Skeletal muscle satellite cell (primary cell): ENCODE measurements around the gene TOX3.

Source experiments
- H3K27me3 ChIP-seq: 2 replicates; pipeline ENCODE4 v1.7.0; 2013; ENCODE audit warnings: low read length; ENCODE audit not compliant: control insufficient read depth, insufficient read depth
- H3K36me3 ChIP-seq: 2 replicates; pipeline ENCODE4 v1.7.0; 2013; ENCODE audit warnings: mild to moderate bottlenecking, control low read depth, low read length; ENCODE audit not compliant: insufficient read depth
- H3K4me1 ChIP-seq: 2 replicates; pipeline ENCODE4 v1.7.0; 2013; ENCODE audit warnings: low read length; ENCODE audit not compliant: control insufficient read depth, insufficient read depth
- H3K4me2 ChIP-seq: 2 replicates; pipeline ENCODE4 v1.7.0; 2013; ENCODE audit warnings: mild to moderate bottlenecking, low read length
- H3K4me3 ChIP-seq: 2 replicates; pipeline ENCODE4 v1.7.0; 2013; ENCODE audit warnings: low read length
- H3K9ac ChIP-seq: 2 replicates; pipeline ENCODE4 v1.7.0; 2013; ENCODE audit warnings: mild to moderate bottlenecking, low read depth, low read length, moderate library complexity
- H3K9me3 ChIP-seq: replicated peaks from 2 replicates; pipeline ENCODE4 v1.7.0; 2013; ENCODE audit warnings: mild to moderate bottlenecking, control low read depth, low read length

The TOX3 gene

GRCh38 chr16:52476111-52476510, 70.8 kb downstream of the TOX3 start:
- H3K9me3 ChIP-seq: no peaks in the 10 kb centered on the region
- H3K27me3 ChIP-seq: no peaks in the 10 kb centered on the region
- H3K9ac ChIP-seq: no peak overlapping the region
- H3K4me2 ChIP-seq: no peak overlapping the region
- H3K4me1 ChIP-seq: no peaks in the 10 kb centered on the region
- H3K36me3 ChIP-seq: no peaks in the 10 kb centered on the region
- H3K4me3 ChIP-seq: no peak overlapping the region

GRCh38 chr16:52474679-52475078, 72.3 kb downstream of the TOX3 start:
- no peak overlapping the region for H3K4me3 ChIP-seq
- H3K27me3 ChIP-seq: no peaks in the 10 kb centered on the region
- H3K4me2 ChIP-seq: no peak overlapping the region
- H3K9me3 ChIP-seq: no peaks in the 10 kb centered on the region
- H3K9ac ChIP-seq: no peak overlapping the region
- H3K4me1 ChIP-seq: no peaks in the 10 kb centered on the region
- H3K36me3 ChIP-seq: no peaks in the 10 kb centered on the region

DNA sequence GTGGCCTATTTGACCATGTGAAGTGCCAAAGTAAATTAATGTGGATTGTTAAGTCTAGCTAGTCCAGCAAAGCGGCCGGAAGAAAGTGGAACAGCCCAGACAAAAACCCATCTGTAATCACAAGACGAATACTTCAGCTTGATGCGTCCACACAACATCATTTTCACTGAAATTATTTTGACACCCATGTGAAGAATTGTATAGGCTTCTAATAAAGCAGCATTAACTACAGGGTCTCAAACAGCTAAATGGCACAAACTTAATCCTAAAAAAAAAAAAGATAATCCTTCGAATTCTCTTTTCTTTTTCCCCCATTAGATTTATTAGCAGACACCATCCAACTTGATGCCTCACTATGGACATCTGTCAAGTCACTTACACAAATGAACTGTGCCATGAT, 73.8 kb downstream of the TOX3 start:
- no peak overlapping the region for H3K9ac ChIP-seq
- no peaks in the 10 kb centered on the region for H3K36me3 ChIP-seq
- H3K9me3 ChIP-seq: no peaks in the 10 kb centered on the region
- H3K27me3 ChIP-seq: no peaks in the 10 kb centered on the region
- no peak overlapping the region for H3K4me3 ChIP-seq
- H3K4me2 ChIP-seq: no peak overlapping the region
- H3K4me1 ChIP-seq: no peaks in the 10 kb centered on the region

DNA sequence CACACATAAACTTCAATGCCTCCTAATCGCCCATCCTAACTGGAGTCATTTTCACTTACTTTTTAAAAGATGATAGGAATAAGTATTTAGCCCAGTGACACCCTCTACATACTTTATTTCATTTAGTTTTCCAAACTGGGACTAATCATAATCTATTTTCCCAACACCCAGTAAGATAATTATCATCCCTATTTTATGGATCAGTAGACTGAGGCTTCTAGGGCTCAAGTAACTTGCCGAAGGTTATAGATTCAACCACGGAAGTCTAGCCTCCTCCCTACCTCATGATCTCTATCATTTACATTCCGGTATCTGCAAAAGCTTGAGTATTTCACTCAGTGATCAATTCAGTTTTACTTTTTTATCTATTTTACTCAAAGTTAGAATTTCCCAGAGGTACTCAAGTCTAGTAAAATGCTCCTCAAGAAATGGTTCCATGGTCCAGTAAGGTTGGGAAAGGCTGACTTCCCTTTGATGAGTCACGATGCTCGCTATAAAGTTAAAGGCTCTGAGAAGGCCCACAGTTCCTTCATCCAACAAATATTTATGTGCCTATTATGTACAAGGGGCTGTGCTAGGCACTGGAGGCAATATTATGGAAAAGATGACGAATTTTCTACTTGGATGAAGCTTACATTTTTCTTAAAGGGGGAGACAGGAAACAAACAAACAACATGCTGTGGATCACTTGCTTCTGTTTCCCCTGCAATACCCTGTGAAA, 75.1 kb downstream of the TOX3 start:
- Histone ChIP-seq H3K36me3 (no peaks in the 10 kb centered on the region), H3K27me3 (no peaks in the 10 kb centered on the region), H3K4me2 (no peak overlapping the region), H3K9ac (no peak overlapping the region), H3K9me3 (no peaks in the 10 kb centered on the region), H3K4me1 (no peaks in the 10 kb centered on the region), H3K4me3 (no peak overlapping the region)

- no peaks in the 10 kb centered on the region for H3K27me3 ChIP-seq
- no peaks in the 10 kb centered on the region for H3K36me3 ChIP-seq
- H3K4me2 ChIP-seq: no peak overlapping the region
- no peaks in the 10 kb centered on the region for H3K9me3 ChIP-seq
- H3K4me1 ChIP-seq: no peaks in the 10 kb centered on the region
- no peak overlapping the region for H3K4me3 ChIP-seq
- no peak overlapping the region for H3K9ac ChIP-seq
Observed at GRCh38 chr16:52470585-52470984, 76.4 kb downstream of the TOX3 start.

DNA sequence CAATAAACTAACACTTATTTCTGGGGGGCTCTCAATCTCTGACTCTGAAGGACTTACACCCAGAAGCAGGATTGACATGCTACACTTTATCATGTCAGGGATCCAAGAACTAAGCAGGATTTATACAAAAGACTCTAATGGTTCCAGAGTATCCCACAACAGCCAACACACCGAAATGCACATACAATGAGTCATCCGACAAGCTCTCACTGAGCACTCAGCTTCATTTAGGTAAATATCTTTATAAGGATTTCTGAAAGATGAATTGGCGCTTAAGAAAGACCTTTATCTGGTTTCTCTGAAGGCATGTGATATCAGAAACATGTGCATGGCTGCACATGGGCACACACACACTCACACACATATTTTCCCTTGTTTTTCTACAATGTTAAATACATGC, 77.2 kb downstream of the TOX3 start:
- Histone ChIP-seq H3K4me2 (no peak overlapping the region), H3K27me3 (no peaks in the 10 kb centered on the region), H3K4me1 (no peaks in the 10 kb centered on the region), H3K4me3 (no peak overlapping the region), H3K9me3 (no peaks in the 10 kb centered on the region), H3K9ac (no peak overlapping the region), H3K36me3 (no peaks in the 10 kb centered on the region)

DNA sequence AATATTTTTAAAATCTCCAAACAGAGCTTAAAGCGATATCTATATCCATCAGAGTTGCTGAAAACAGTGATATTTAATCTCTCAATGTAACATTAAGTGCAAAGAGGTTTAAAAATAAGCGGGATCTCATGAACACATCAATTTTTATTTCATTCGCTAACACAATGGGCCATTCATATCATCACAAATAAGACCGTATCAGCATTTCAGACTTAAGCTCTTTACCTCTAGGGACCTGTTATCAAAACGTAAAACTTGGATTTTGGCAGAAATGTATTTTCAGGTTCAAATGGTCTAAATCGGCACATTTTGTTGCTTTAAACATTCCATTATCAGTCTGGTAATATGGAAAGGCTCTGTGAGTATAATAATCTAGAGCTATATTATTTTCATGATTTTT, 77.9 kb downstream of the TOX3 start:
- H3K36me3 ChIP-seq: no peaks in the 10 kb centered on the region
- H3K9me3 ChIP-seq: no peaks in the 10 kb centered on the region
- no peak overlapping the region for H3K4me3 ChIP-seq
- H3K9ac ChIP-seq: no peak overlapping the region
- H3K27me3 ChIP-seq: no peaks in the 10 kb centered on the region
- H3K4me1 ChIP-seq: no peaks in the 10 kb centered on the region
- no peak overlapping the region for H3K4me2 ChIP-seq

DNA sequence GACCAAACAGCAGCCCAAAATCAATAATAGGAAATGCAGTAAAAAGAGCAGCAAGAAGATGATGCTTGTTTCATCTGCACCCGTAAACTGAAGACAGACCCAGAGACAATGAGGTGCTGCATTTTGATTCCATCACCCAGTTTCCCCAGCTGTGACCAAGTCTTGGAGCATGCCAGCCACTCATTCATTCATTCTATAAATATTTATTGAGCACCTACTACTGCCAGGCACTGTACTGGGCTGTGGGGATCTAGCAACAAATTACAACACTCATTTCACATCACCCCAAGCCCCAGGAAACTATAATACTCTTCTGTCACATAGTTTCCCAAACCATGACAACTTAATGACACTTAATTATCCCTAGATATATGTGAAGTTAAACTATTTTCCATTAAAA, 79.2 kb downstream of the TOX3 start:
- Histone ChIP-seq H3K9me3 (no peaks in the 10 kb centered on the region), H3K4me2 (no peak overlapping the region), H3K9ac (no peak overlapping the region), H3K27me3 (no peaks in the 10 kb centered on the region), H3K4me3 (no peak overlapping the region), H3K36me3 (no peaks in the 10 kb centered on the region), H3K4me1 (no peaks in the 10 kb centered on the region)

DNA sequence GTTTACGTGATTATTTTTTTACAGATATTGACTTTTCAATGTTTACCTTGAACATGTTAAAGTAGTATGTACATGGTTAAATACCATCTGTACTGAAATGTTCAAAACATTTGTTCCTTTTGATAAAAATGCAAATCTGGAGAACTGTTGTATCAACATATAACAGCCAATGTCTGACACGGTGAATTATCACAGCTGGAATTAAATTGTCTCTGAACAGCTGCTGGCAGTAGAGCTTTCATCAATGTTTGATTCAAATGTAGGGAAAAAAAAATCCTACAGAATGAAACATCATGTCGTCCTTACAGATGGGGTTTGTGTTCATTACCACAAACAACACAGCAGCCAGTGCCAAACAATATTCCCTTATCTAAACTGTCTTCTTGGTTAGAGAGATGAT, 79.9 kb downstream of the TOX3 start:
- H3K4me3 ChIP-seq: no peak overlapping the region
- H3K9me3 ChIP-seq: no peaks in the 10 kb centered on the region
- H3K9ac ChIP-seq: no peak overlapping the region
- no peaks in the 10 kb centered on the region for H3K36me3 ChIP-seq
- H3K4me2 ChIP-seq: no peak overlapping the region
- no peaks in the 10 kb centered on the region for H3K27me3 ChIP-seq
- H3K4me1 ChIP-seq: no peaks in the 10 kb centered on the region

DNA sequence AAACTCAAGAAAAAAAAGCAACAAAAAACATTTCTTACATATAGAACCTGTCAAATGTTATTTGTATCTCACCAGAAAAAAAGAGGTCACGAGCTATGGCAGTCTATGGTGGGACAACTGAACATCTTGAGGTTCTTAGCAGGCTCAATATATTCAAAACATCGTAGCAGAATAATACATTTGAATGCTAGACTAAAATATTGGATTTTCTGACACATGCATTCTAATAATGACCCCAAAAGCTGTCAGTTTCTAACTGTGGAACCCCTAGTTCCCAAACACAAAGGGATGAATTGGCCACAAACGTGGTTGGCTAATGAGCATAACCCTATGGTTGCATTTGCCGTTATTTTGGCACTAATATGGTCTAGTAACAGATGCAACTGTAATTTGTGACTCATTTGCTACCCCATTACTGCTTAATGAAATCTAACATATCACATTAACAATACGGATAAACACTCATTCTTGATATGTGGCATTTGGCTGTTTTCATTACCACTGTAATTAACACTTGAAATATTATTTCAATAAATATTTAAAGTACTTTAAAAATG, 81.2 kb downstream of the TOX3 start:
- no peaks in the 10 kb centered on the region for H3K9me3 ChIP-seq
- H3K4me3 ChIP-seq: no peak overlapping the region
- no peak overlapping the region for H3K9ac ChIP-seq
- no peak overlapping the region for H3K4me2 ChIP-seq
- H3K4me1 ChIP-seq: no peaks in the 10 kb centered on the region
- no peaks in the 10 kb centered on the region for H3K27me3 ChIP-seq
- H3K36me3 ChIP-seq: no peaks in the 10 kb centered on the region

DNA sequence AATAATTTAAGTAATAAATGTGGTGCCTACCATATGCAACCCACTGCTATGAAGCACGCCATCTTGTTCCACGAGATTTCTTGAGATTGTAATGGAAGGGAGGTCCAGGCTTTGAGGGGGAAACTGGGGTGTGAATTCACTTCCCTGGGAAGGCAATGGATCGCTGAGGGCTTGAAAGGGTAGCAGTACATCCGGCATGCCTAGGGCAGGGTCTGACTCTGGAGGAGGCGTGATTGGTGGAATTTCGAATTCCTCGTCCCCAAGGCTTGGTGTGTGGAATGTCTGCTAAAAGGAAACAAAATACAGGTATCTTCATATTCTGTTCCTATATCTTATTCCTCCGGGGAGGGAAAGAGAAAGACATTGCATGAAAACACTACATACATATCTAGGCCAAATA, 83.0 kb downstream of the TOX3 start:
- no peaks in the 10 kb centered on the region for H3K4me1 ChIP-seq
- H3K9me3 ChIP-seq: no peaks in the 10 kb centered on the region
- no peaks in the 10 kb centered on the region for H3K27me3 ChIP-seq
- no peak overlapping the region for H3K9ac ChIP-seq
- no peak overlapping the region for H3K4me3 ChIP-seq
- H3K4me2 ChIP-seq: no peak overlapping the region
- H3K36me3 ChIP-seq: no peaks in the 10 kb centered on the region

GRCh38 chr16:52462816-52463215, 84.1 kb downstream of the TOX3 start:
- H3K4me3 ChIP-seq: no peak overlapping the region
- H3K4me2 ChIP-seq: no peak overlapping the region
- no peaks in the 10 kb centered on the region for H3K9me3 ChIP-seq
- H3K36me3 ChIP-seq: no peaks in the 10 kb centered on the region
- H3K27me3 ChIP-seq: no peaks in the 10 kb centered on the region
- no peaks in the 10 kb centered on the region for H3K4me1 ChIP-seq
- no peak overlapping the region for H3K9ac ChIP-seq
